Calu3 (cell line): Measurements from ENCODE around the gene PAXIP1. TPM values are rescaled to one million over a fixed set of nuclear protein-coding genes. Genes with fewer than 3 reads are reported as not detected.

Experiments
- BruUV-seq: library from RNA; stranded (reverse); fragments of 400-500 nt; replicated peaks from 2 replicates; lab custom pipeline; 2021; lab: Mats Ljungman, UMichigan
- CTCF ChIA-PET: fragments of 300-600 bp; sonication (Branson Sonifier 250); formaldehyde crosslinking; loops from one replicate; lab custom pipeline; 2022; ENCODE audit warnings: antibody characterized with exemption; lab: Charles Lee
- DNase-seq: peaks from one replicate; pipeline ENCODE4 v3.0.0; 2022
- H3K27ac Mint-ChIP-seq: one replicate; pipeline ENCODE4 v1.8.0; 2022; ENCODE audit warnings: mixed read lengths; ENCODE audit not compliant: unreplicated experiment
- H3K27me3 Mint-ChIP-seq: one replicate; pipeline ENCODE4 v1.8.0; 2022; ENCODE audit warnings: mixed read lengths; ENCODE audit not compliant: unreplicated experiment
- H3K36me3 Mint-ChIP-seq: one replicate; pipeline ENCODE4 v1.8.0; 2022; ENCODE audit warnings: mild to moderate bottlenecking, moderate library complexity, mixed read lengths; ENCODE audit not compliant: insufficient read depth, unreplicated experiment
- H3K4me1 Mint-ChIP-seq: one replicate; pipeline ENCODE4 v1.8.0; 2022; ENCODE audit warnings: mild to moderate bottlenecking, low read depth, mixed read lengths; ENCODE audit not compliant: unreplicated experiment
- H3K4me3 Mint-ChIP-seq: one replicate; pipeline ENCODE4 v1.8.0; 2022; ENCODE audit warnings: mild to moderate bottlenecking, low read depth, moderate library complexity, mixed read lengths; ENCODE audit not compliant: unreplicated experiment
- H3K9me3 Mint-ChIP-seq: one replicate; pipeline ENCODE4 v1.8.0; 2022; ENCODE audit warnings: low read depth, mixed read lengths; ENCODE audit not compliant: unreplicated experiment
- CTCF ChIP-seq: fragments of 200-600 bp; IDR thresholded peaks from one replicate; pipeline ENCODE4 v1.8.0; 2022; ENCODE audit warnings: antibody characterized with exemption; ENCODE audit not compliant: unreplicated experiment
- intact Hi-C: fragments of 100-400 bp; cut with micrococcal nuclease; formaldehyde crosslinking; loops from one replicate; pipeline ENCODE4 v1.10.0; 2022; ENCODE audit not compliant: unreplicated experiment
- total RNA-seq: library from RNA; stranded (reverse); gene quantifications from 2 replicates; pipeline ENCODE4 v1.2.3, GENCODE V29; 2022

PAXIP1 gene
- total RNA-seq, 1 experiment from 2014 or later, result 23.1 TPM

- no peak for TF ChIP-seq CTCF
- no peak overlapping the region for H3K4me3 Mint-ChIP-seq
- peak; percentile 31 for DNase-seq
- H3K36me3 Mint-ChIP-seq, result peaks cover 27% of the 10 kb centered on the region
- H3K4me1 Mint-ChIP-seq, result no peaks in the 10 kb centered on the region
- intact Hi-C loops, result loop anchor here (5.0 kb wide), 2 partner anchors 192 to 347 kb away; no protein-coding TSS in a partner anchor
- no peaks in the 10 kb centered on the region for H3K27me3 Mint-ChIP-seq
- no peak overlapping the region for H3K27ac Mint-ChIP-seq
- no TSS peak for BruUV-seq
- H3K9me3 Mint-ChIP-seq, result no peaks in the 10 kb centered on the region
- CTCF ChIA-PET, result no interaction called here
Observed at GRCh38 chr7:155000795-155001194, 2.1 kb downstream of the PAXIP1 start.

- peaks cover 22% of the 10 kb centered on the region for H3K36me3 Mint-ChIP-seq
- no peaks in the 10 kb centered on the region for H3K4me1 Mint-ChIP-seq
- CTCF ChIA-PET, result no interaction called here
- no peak overlapping the region for H3K27ac Mint-ChIP-seq
- TF ChIP-seq CTCF, result no peak
- no peaks in the 10 kb centered on the region for H3K9me3 Mint-ChIP-seq
- H3K4me3 Mint-ChIP-seq, result no peak overlapping the region
- DNase-seq, result no peak
- intact Hi-C loops, result no loop called here
- no peaks in the 10 kb centered on the region for H3K27me3 Mint-ChIP-seq
- BruUV-seq, result no TSS peak
Observed at GRCh38 chr7:154998481-154998880, 4.4 kb downstream of the PAXIP1 start.

- H3K36me3 Mint-ChIP-seq, result peaks cover 18% of the 10 kb centered on the region
- no TSS peak for BruUV-seq
- H3K4me1 Mint-ChIP-seq, result no peaks in the 10 kb centered on the region
- TF ChIP-seq CTCF, result no peak
- no peak overlapping the region for H3K4me3 Mint-ChIP-seq
- intact Hi-C loops, result no loop called here
- CTCF ChIA-PET, result no interaction called here
- no peak overlapping the region for H3K27ac Mint-ChIP-seq
- H3K27me3 Mint-ChIP-seq, result no peaks in the 10 kb centered on the region
- no peaks in the 10 kb centered on the region for H3K9me3 Mint-ChIP-seq
- DNase-seq, result no peak
Observed at GRCh38 chr7:154997840-154998370, 5.0 kb downstream of the PAXIP1 start.

GRCh38 chr7:154996756-154997155 lies 6.2 kb downstream of the PAXIP1 start:
- intact Hi-C loops, result no loop called here
- CTCF ChIA-PET, result no interaction called here
- Mint-ChIP-seq H3K4me1 (no peaks in the 10 kb centered on the region), H3K36me3 (peaks cover 16% of the 10 kb centered on the region), H3K4me3 (no peak overlapping the region), H3K9me3 (no peaks in the 10 kb centered on the region), H3K27ac (no peak overlapping the region), H3K27me3 (no peaks in the 10 kb centered on the region)
- DNase-seq, result no peak
- TF ChIP-seq CTCF, result no peak
- no TSS peak for BruUV-seq
